GM12878 (cell line): ENCODE results near the gene POU2AF2. TPM values are rescaled to one million over a fixed set of nuclear protein-coding genes. Genes with fewer than 3 reads are reported as not detected.
"Not testable (repeated sequence)": the region's sequence is repeated elsewhere in the genome, so short reads cannot be mapped to it uniquely, and the experiment has no call there.

Source experiments
- ATAC-seq: fragments of 200-7000 bp; cut with Tn5 transposase; 3 replicates; pipeline ENCODE4 v1.9.1; 2020; ENCODE audit warnings: mild to moderate bottlenecking, moderate library complexity
- BruUV-seq: library from RNA; stranded (reverse); fragments of 400-500 nt; replicated peaks from 2 replicates; lab custom pipeline; 2021; lab: Mats Ljungman, UMichigan
- CTCF ChIA-PET: fragments of 300-600 bp; sonication (Branson Sonifier 250); formaldehyde crosslinking; extraction: SDS; loops from one replicate; lab custom pipeline; 2021; ENCODE audit warnings: inconsistent platforms; lab: Yijun Ruan, JAX
- POLR2A ChIA-PET: fragments of 350-600 bp; formaldehyde crosslinking; extraction: SDS; loops from one replicate; lab custom pipeline; 2021; ENCODE audit warnings: inconsistent platforms; lab: Charles Lee
- RAD21 ChIA-PET: fragments of 300-600 bp; sonication (Branson Sonifier 250); formaldehyde crosslinking; loops from one replicate; lab custom pipeline; 2023; ENCODE audit warnings: antibody characterized with exemption; ENCODE audit not compliant: unreplicated experiment; lab: Charles Lee
- SMC1A ChIA-PET: fragments of 300-600 bp; sonication (Branson Sonifier 250); formaldehyde crosslinking; loops from one replicate; lab custom pipeline; 2023; ENCODE audit not compliant: unreplicated experiment, uncharacterized antibody; lab: Charles Lee
- DNase-seq: peaks from one replicate; pipeline ENCODE4 v3.0.0-alpha.2; 2011; ENCODE audit warnings: low read depth, low spot score
- FAIRE-seq: peaks from 3 replicates; lab custom pipeline; 2011; peaks lifted over from hg19 to GRCh38; lab: Jason Lieb, UNC
- H2AFZ ChIP-seq: 2 replicates; pipeline ENCODE4 v1.6.0; 2011; ENCODE audit warnings: low read depth, low read length, control low read depth; ENCODE audit not compliant: control insufficient read depth
- H3K27ac ChIP-seq: 2 replicates; pipeline ENCODE4 v1.5.1; 2011; ENCODE audit warnings: control low read depth; ENCODE audit not compliant: control insufficient read depth, insufficient read depth
- H3K27me3 ChIP-seq, 2 experiments: replicated peaks in 1 of 2; 2 replicates each; pipeline versions ENCODE4 v1.6.0 to v1.6.1; 2011; ENCODE audit warnings: low read length in 1 of 2; ENCODE audit not compliant: control insufficient read depth in 2 of 2, insufficient read depth in 2 of 2
- H3K36me3 ChIP-seq, 2 experiments: 2 replicates each; pipeline ENCODE4 v1.5.1; 2011; ENCODE audit warnings: low read length in 1 of 2; ENCODE audit not compliant: control insufficient read depth in 2 of 2, insufficient read depth in 2 of 2
- H3K4me1 ChIP-seq: 2 replicates; pipeline ENCODE4 v1.6.1; 2011; ENCODE audit warnings: mild to moderate bottlenecking, low read length, moderate library complexity, mixed read lengths; ENCODE audit not compliant: control insufficient read depth, insufficient read depth
- H3K4me2 ChIP-seq: 2 replicates; pipeline ENCODE4 v1.6.0; 2011; ENCODE audit warnings: control low read depth; ENCODE audit not compliant: control insufficient read depth, insufficient read depth
- H3K4me3 ChIP-seq: fragments of 200-600 bp; sonication (generic); 2 replicates; pipeline ENCODE4 v1.5.1; 2016
- H3K79me2 ChIP-seq: 2 replicates; pipeline ENCODE4 v1.6.0; 2011; ENCODE audit warnings: low read length; ENCODE audit not compliant: control insufficient read depth, insufficient read depth
- H3K9ac ChIP-seq: 2 replicates; pipeline ENCODE4 v1.8.0; 2011; ENCODE audit warnings: low read length, control low read depth, mixed read lengths; ENCODE audit not compliant: control insufficient read depth, insufficient read depth
- H3K9me3 ChIP-seq: replicated peaks from 3 replicates; pipeline ENCODE4 v1.5.1; 2011; ENCODE audit warnings: mild to moderate bottlenecking, low read length; ENCODE audit not compliant: control insufficient read depth, insufficient read depth
- H4K20me1 ChIP-seq: 2 replicates; pipeline ENCODE4 v1.6.0; 2011; ENCODE audit not compliant: control insufficient read depth, insufficient read depth
- CHD4 ChIP-seq: fragments of 200-600 bp; sonication (generic); IDR thresholded peaks from 2 replicates; pipeline ENCODE4 v1.6.1; 2016; ENCODE audit warnings: mild to moderate bottlenecking
- JUNB ChIP-seq: IDR thresholded peaks from 2 replicates; pipeline ENCODE4 v1.6.1; 2016; ENCODE audit warnings: antibody characterized with exemption, mild to moderate bottlenecking
- SMAD1 ChIP-seq: fragments of 450-650 bp; IDR thresholded peaks from 2 replicates; pipeline ENCODE4 v1.6.1; 2018; ENCODE audit warnings: mild to moderate bottlenecking, low read depth; ENCODE audit not compliant: partially characterized antibody
- ZNF24 ChIP-seq: fragments of 450-650 bp; IDR thresholded peaks from 2 replicates; pipeline ENCODE4 v1.6.1; 2017; ENCODE audit warnings: antibody characterized with exemption, mild to moderate bottlenecking
- ZNF622 ChIP-seq: fragments of 450-650 bp; IDR thresholded peaks from 2 replicates; pipeline ENCODE4 v1.6.1; 2017; ENCODE audit warnings: mild to moderate bottlenecking, inconsistent platforms
- WGBS: methylation state at CpG from one replicate; pipeline ENCODE4 v1.1.6; 2016; ENCODE audit warnings: low lambda C conversion rate; ENCODE audit not compliant: insufficient replicate concordance, insufficient coverage; ENCODE audit errors: missing lambda C conversion rate; 5-methylcytosine and 5-hydroxymethylcytosine counted together
- in situ Hi-C: fragments of 300-500 bp; cut with MboI; formaldehyde crosslinking; loops from 9 replicates; pipeline ENCODE4 v1.14.3; 2018; ENCODE audit warnings: mixed read lengths
- intact Hi-C: fragments of 100-400 bp; cut with micrococcal nuclease; formaldehyde crosslinking; loops from one replicate; pipeline ENCODE4 v1.14.2; 2022; ENCODE audit not compliant: unreplicated experiment
- polyA plus RNA-seq, 11 experiments: library from polyadenylated mRNA; depleted of rRNA in 4 of 11; unstranded in 6 of 11; stranded (reverse) in 5 of 11; fragments of >200 nt; fragmentation: Nextera tagmentation in 4 of 11; fragmentation: Illumina TruSeq in 1 of 11; extraction: Ambion mirVana in 4 of 11; extraction: Trizol in 1 of 11; gene quantifications; 1 replicate in 1 of 11; 2 replicates in 10 of 11; pipeline versions ENCODE4 v1.2.1 to v1.2.3, GENCODE V29; 2011 to 2016; ENCODE audit warnings: inconsistent platforms in 2 of 11, missing spikeins in 2 of 11, low read depth in 1 of 11
- total RNA-seq, 4 experiments: library from RNA; depleted of rRNA in 3 of 4; stranded (reverse); fragments of >200 nt in 3 of 4; fragmentation: Illumina TruSeq in 1 of 4; extraction: Trizol in 1 of 4; gene quantifications; 2 replicates each; pipeline versions ENCODE4 v1.2.1 to v1.2.3, GENCODE V29; 2013 to 2021

POU2AF2 gene
- total and polyA plus RNA-seq, 10 of the 15 experiments (the other 5 are each of a cell fraction or from before 2014, with no cell fraction given), result not detected

GRCh38 chr11:111265421-111265820 is 19.9 kb downstream of the POU2AF2 start:
- H3K4me1 ChIP-seq, result no peaks in the 10 kb centered on the region
- no peaks in the 10 kb centered on the region for H3K36me3 ChIP-seq
- CTCF ChIA-PET, result no interaction called here
- in situ Hi-C loops (no loop called here), intact Hi-C loops (no loop called here)
- no peak overlapping the region for H3K4me2 ChIP-seq
- POLR2A ChIA-PET, result no interaction called here
- RAD21 ChIA-PET, result no interaction called here
- TF ChIP-seq CHD4 (no peak), SMAD1 (no peak), ZNF24 (no peak), ZNF622 (no peak), JUNB (no peak)
- ATAC-seq (no peak), DNase-seq (no peak), FAIRE-seq (no peak)
- no peaks in the 10 kb centered on the region for H3K9me3 ChIP-seq
- H3K27ac ChIP-seq, result no peak overlapping the region
- no peak overlapping the region for H3K4me3 ChIP-seq
- no peaks in the 10 kb centered on the region for H3K79me2 ChIP-seq
- SMC1A ChIA-PET, result interaction anchor here (1.1 kb wide), 1 partner anchor 182 kb away, joined by 3 read pairs; no protein-coding TSS in a partner anchor
- no peaks in the 10 kb centered on the region for H4K20me1 ChIP-seq
- H3K9ac ChIP-seq, result no peak overlapping the region
- no TSS peak for BruUV-seq
- no peak overlapping the region for H2AFZ ChIP-seq
- H3K27me3 ChIP-seq, result peaks cover 0 to 3% of the 10 kb centered on the region in 2 experiments; a peak in 2 of 4 replicates
- 63% methylated on average over 2 of the region's 2 CpGs for WGBS

GRCh38 chr11:111268303-111268702 is 22.8 kb downstream of the POU2AF2 start:
- intact Hi-C loops, FAIRE-seq, H3K4me3 ChIP-seq, H2AFZ ChIP-seq, H3K9me3 ChIP-seq, H4K20me1 ChIP-seq, in situ Hi-C loops, RAD21 ChIA-PET, H3K27me3 ChIP-seq, H3K4me2 ChIP-seq, ATAC-seq, H3K9ac ChIP-seq, H3K4me1 ChIP-seq, DNase-seq, H3K27ac ChIP-seq, H3K79me2 ChIP-seq, BruUV-seq, H3K36me3 ChIP-seq, POLR2A ChIA-PET: not testable (repeated sequence)
- 14% methylated on average over 4 of the region's 4 CpGs for WGBS
- ChIA-PET SMC1A (interaction anchor here (1.3 kb wide), 1 partner anchor 13 kb away, joined by 3 read pairs; no protein-coding TSS in a partner anchor), CTCF (interaction anchor here (0.8 to 1.2 kb wide), 3 partner anchors 16 to 156 kb away, joined by 3 to 4 read pairs (median 3); no protein-coding TSS in a partner anchor)
